HUES6 (cell line): Measurements from ENCODE around the gene CXCL11.

ENCODE experiments used
- H3K27ac ChIP-seq: 2 replicates; pipeline ENCODE4 v1.7.0; 2013; ENCODE audit warnings: low read depth, mild to moderate bottlenecking, low read length, inconsistent platforms
- H3K27me3 ChIP-seq: 2 replicates; pipeline ENCODE4 v1.6.1; 2013; ENCODE audit warnings: low read length; ENCODE audit not compliant: control insufficient read depth, insufficient read depth
- H3K36me3 ChIP-seq: 2 replicates; pipeline ENCODE4 v1.6.1; 2013; ENCODE audit warnings: low read length; ENCODE audit not compliant: control insufficient read depth, insufficient read depth
- H3K4me1 ChIP-seq: 2 replicates; pipeline ENCODE4 v1.6.1; 2013; ENCODE audit warnings: low read length; ENCODE audit not compliant: control insufficient read depth, insufficient read depth
- H3K4me3 ChIP-seq: 2 replicates; pipeline ENCODE4 v1.5.1; 2013; ENCODE audit warnings: low read depth, low read length
- H3K9ac ChIP-seq: one replicate; pipeline ENCODE4 v1.6.1; 2013; ENCODE audit warnings: mild to moderate bottlenecking, low read length
- H3K9me3 ChIP-seq: 2 replicates; pipeline ENCODE4 v1.6.1; 2013; ENCODE audit warnings: low read depth, low read length; ENCODE audit not compliant: control insufficient read depth, insufficient read depth

Gene CXCL11

GRCh38 chr4:76035799-76036380, at the start of gene CXCL11:
Gene CXCL11 (minus strand): TSS chr4:76036070. CDS start chr4:76035987, 83 bp downstream.
- no peak within 1 kb of the TSS for H3K4me3 ChIP-seq
- no peaks in the 10 kb centered on the region for H3K4me1 ChIP-seq
- H3K9ac ChIP-seq: no peak within 1 kb of the TSS
- no peaks in the 10 kb centered on the region for H3K9me3 ChIP-seq
- no peak within 1 kb of the TSS for H3K27ac ChIP-seq
- H3K27me3 ChIP-seq: no peaks in the 10 kb centered on the region
- no peaks in the 10 kb centered on the region for H3K36me3 ChIP-seq

- no peak overlapping the region for H3K27ac ChIP-seq
- H3K4me3 ChIP-seq: no peak overlapping the region
- no peaks in the 10 kb centered on the region for H3K27me3 ChIP-seq
- no peaks in the 10 kb centered on the region for H3K9me3 ChIP-seq
- no peaks in the 10 kb centered on the region for H3K4me1 ChIP-seq
- no peaks in the 10 kb centered on the region for H3K36me3 ChIP-seq
- no peak overlapping the region for H3K9ac ChIP-seq
Measured at GRCh38 chr4:76084542-76084941, 48.7 kb upstream of the CXCL11 start.

- H3K36me3 ChIP-seq: no peaks in the 10 kb centered on the region
- H3K27me3 ChIP-seq: no peaks in the 10 kb centered on the region
- no peak overlapping the region for H3K4me3 ChIP-seq
Measured at GRCh38 chr4:76083386-76083988, 47.6 kb upstream of the CXCL11 start.

GRCh38 chr4:76078033-76078613, 42.3 kb upstream of the CXCL11 start:
- no peaks in the 10 kb centered on the region for H3K36me3 ChIP-seq
- H3K27ac ChIP-seq: no peak overlapping the region

More at GRCh38 chr4:76083386-76083988, 47.6 kb upstream of the CXCL11 start:
- H3K9ac ChIP-seq: no peak overlapping the region
- H3K4me1 ChIP-seq: no peaks in the 10 kb centered on the region
- H3K27ac ChIP-seq: no peak overlapping the region
- no peaks in the 10 kb centered on the region for H3K9me3 ChIP-seq

GRCh38 chr4:76074993-76075600, 39.2 kb upstream of the CXCL11 start:
- Histone ChIP-seq H3K4me1 (peaks cover 28% of the 10 kb centered on the region), H3K4me3 (no peak overlapping the region), H3K36me3 (no peaks in the 10 kb centered on the region), H3K9ac (no peak overlapping the region), H3K27me3 (no peaks in the 10 kb centered on the region), H3K9me3 (no peaks in the 10 kb centered on the region), H3K27ac (no peak overlapping the region)

More at GRCh38 chr4:76078033-76078613, 42.3 kb upstream of the CXCL11 start:
- Histone ChIP-seq H3K4me1 (peaks cover 16% of the 10 kb centered on the region), H3K4me3 (no peak overlapping the region), H3K9ac (no peak overlapping the region), H3K9me3 (no peaks in the 10 kb centered on the region), H3K27me3 (no peaks in the 10 kb centered on the region)

GRCh38 chr4:76074468-76074867, 38.6 kb upstream of the CXCL11 start, which contains the start of gene ART3:
Gene ART3 (plus strand): TSS chr4:76074709. CDS start chr4:76075890, 1,181 bp downstream.
- H3K9me3 ChIP-seq: no peaks in the 10 kb centered on the region

GRCh38 chr4:76072760-76073159, 36.9 kb upstream of the CXCL11 start:
- H3K4me3 ChIP-seq: peak overlapping the region; percentile 5; the same call in 1 of the 2 replicates
- no peaks in the 10 kb centered on the region for H3K9me3 ChIP-seq
- no peaks in the 10 kb centered on the region for H3K36me3 ChIP-seq
- no peaks in the 10 kb centered on the region for H3K27me3 ChIP-seq
- peak overlapping the region; percentile 85 for H3K27ac ChIP-seq
- peak overlapping the region; percentile 52 for H3K9ac ChIP-seq
- H3K4me1 ChIP-seq: peaks cover 28% of the 10 kb centered on the region

More at GRCh38 chr4:76074468-76074867, 38.6 kb upstream of the CXCL11 start, which contains the start of gene ART3:
- H3K27ac ChIP-seq: 0 out of 2 replicates have a peak within 1 kb of the TSS, but pooled peaks have one; percentile 36
- H3K4me1 ChIP-seq: peaks cover 28% of the 10 kb centered on the region
- no peaks in the 10 kb centered on the region for H3K36me3 ChIP-seq
- no peaks in the 10 kb centered on the region for H3K27me3 ChIP-seq
- no peak within 1 kb of the TSS for H3K9ac ChIP-seq
- H3K4me3 ChIP-seq: no peak within 1 kb of the TSS

- no peak overlapping the region for H3K27ac ChIP-seq
- no peak overlapping the region for H3K9ac ChIP-seq
Measured at GRCh38 chr4:76067652-76068286, 31.9 kb upstream of the CXCL11 start.

GRCh38 chr4:76066546-76066945, 30.7 kb upstream of the CXCL11 start:
- H3K9me3 ChIP-seq: no peaks in the 10 kb centered on the region
- H3K4me3 ChIP-seq: no peak overlapping the region
- H3K27me3 ChIP-seq: no peaks in the 10 kb centered on the region
- no peaks in the 10 kb centered on the region for H3K4me1 ChIP-seq
- H3K27ac ChIP-seq: no peak overlapping the region
- H3K36me3 ChIP-seq: no peaks in the 10 kb centered on the region
- no peak overlapping the region for H3K9ac ChIP-seq

More at GRCh38 chr4:76067652-76068286, 31.9 kb upstream of the CXCL11 start:
- no peaks in the 10 kb centered on the region for H3K9me3 ChIP-seq
- no peak overlapping the region for H3K4me3 ChIP-seq
- H3K27me3 ChIP-seq: no peaks in the 10 kb centered on the region
- peaks cover 9% of the 10 kb centered on the region for H3K4me1 ChIP-seq
- H3K36me3 ChIP-seq: no peaks in the 10 kb centered on the region

- no peak overlapping the region for H3K9ac ChIP-seq
- no peaks in the 10 kb centered on the region for H3K27me3 ChIP-seq
- no peaks in the 10 kb centered on the region for H3K36me3 ChIP-seq
- H3K9me3 ChIP-seq: no peaks in the 10 kb centered on the region
- no peak overlapping the region for H3K27ac ChIP-seq
- H3K4me3 ChIP-seq: no peak overlapping the region
- no peaks in the 10 kb centered on the region; the same call in 1 of the 2 replicates for H3K4me1 ChIP-seq
Measured at GRCh38 chr4:76061982-76062381, 26.1 kb upstream of the CXCL11 start.
